Neural cell (in vitro differentiated cells): ENCODE data around the gene SLC22A5. TPM values are rescaled to one million over a fixed set of nuclear protein-coding genes. Genes with fewer than 3 reads are reported as not detected.

Experiments used
- H2AFZ ChIP-seq: fragments of 200-600, 300-800 bp; sonication (generic), shearing (Covaris generic); 2 replicates; pipeline ENCODE4 v1.6.0; 2014; ENCODE audit warnings: low read depth, mild to moderate bottlenecking, antibody characterized with exemption, low read length, moderate library complexity
- H3F3A ChIP-seq: fragments of 200-600 bp; shearing (Covaris generic); 2 replicates; pipeline ENCODE4 v1.6.1; 2016; ENCODE audit warnings: mild to moderate bottlenecking, moderate library complexity, mixed read lengths, antibody characterized with exemption, low read length; ENCODE audit not compliant: insufficient read depth, poor library complexity, severe bottlenecking
- H3K27ac ChIP-seq: fragments of 200-600, 300-800 bp; sonication (generic), shearing (Covaris generic); 2 replicates; pipeline ENCODE4 v1.5.1; 2014; ENCODE audit warnings: mild to moderate bottlenecking, low read length, moderate library complexity
- H3K27me3 ChIP-seq: fragments of 300-800, 200-600 bp; sonication (generic), shearing (Covaris generic); 2 replicates; pipeline ENCODE4 v1.6.0; 2014; ENCODE audit warnings: mild to moderate bottlenecking, low read depth, low read length, moderate library complexity; ENCODE audit not compliant: insufficient read depth
- H3K36me3 ChIP-seq: fragments of 300-800, 200-600 bp; sonication (generic), shearing (Covaris generic); 2 replicates; pipeline ENCODE4 v1.5.1; 2014; ENCODE audit warnings: mild to moderate bottlenecking, antibody characterized with exemption, low read length, moderate library complexity; ENCODE audit not compliant: insufficient read depth
- H3K4me2 ChIP-seq: fragments of 300-800, 200-600 bp; sonication (generic), shearing (Covaris generic); 2 replicates; pipeline ENCODE4 v1.6.0; 2014; ENCODE audit warnings: mild to moderate bottlenecking, low read length
- H3K4me3 ChIP-seq: fragments of 300-800, 200-600 bp; sonication (generic), shearing (Covaris generic); 2 replicates; pipeline ENCODE4 v1.5.1; 2014; ENCODE audit warnings: mild to moderate bottlenecking, low read length, moderate library complexity
- H3K79me2 ChIP-seq: fragments of 200-600 bp; shearing (Covaris generic); replicated peaks from 2 replicates; pipeline ENCODE4 v1.6.0; 2014; ENCODE audit warnings: mild to moderate bottlenecking, low read length, moderate library complexity; ENCODE audit not compliant: insufficient read depth
- H3K9ac ChIP-seq: fragments of 300-800, 200-600 bp; sonication (generic), shearing (Covaris generic); 2 replicates; pipeline ENCODE4 v1.6.1; 2016; ENCODE audit warnings: mild to moderate bottlenecking, low read length, mixed read lengths
- H3K9me2 ChIP-seq: fragments of 200-600 bp; shearing (Covaris generic); 2 replicates; pipeline ENCODE4 v1.6.1; 2016; ENCODE audit warnings: mild to moderate bottlenecking, low read length, mixed read lengths; ENCODE audit not compliant: insufficient read depth
- H3K9me3 ChIP-seq: fragments of 200-600, 300-800 bp; sonication (generic), shearing (Covaris generic); 2 replicates; pipeline ENCODE4 v1.6.1; 2016; ENCODE audit warnings: mild to moderate bottlenecking, mixed run types, low read length, moderate library complexity, mixed read lengths
- H4K20me1 ChIP-seq: fragments of 200-600 bp; shearing (Covaris generic); 2 replicates; pipeline ENCODE4 v1.6.1; 2016; ENCODE audit warnings: mild to moderate bottlenecking, mixed run types; ENCODE audit not compliant: insufficient read depth
- CTCF ChIP-seq: fragments of 450-650 bp; IDR thresholded peaks from 2 replicates; pipeline ENCODE4 v1.5.1; 2014; ENCODE audit warnings: antibody characterized with exemption, mild to moderate bottlenecking, moderate library complexity; ENCODE audit not compliant: poor library complexity, severe bottlenecking
- EP300 ChIP-seq: fragments of 450-650 bp; conservative IDR thresholded peaks from 2 replicates; pipeline ENCODE4 v1.6.1; 2014; ENCODE audit warnings: antibody characterized with exemption, mild to moderate bottlenecking, moderate library complexity; ENCODE audit not compliant: poor library complexity, severe bottlenecking
- EZH2 ChIP-seq: fragments of 200-600, 300-800 bp; shearing (Covaris generic), sonication (generic); IDR thresholded peaks from 2 replicates; pipeline ENCODE4 v1.6.1; 2014; ENCODE audit warnings: antibody characterized with exemption, low read length, borderline replicate concordance, mild to moderate bottlenecking; ENCODE audit not compliant: insufficient read depth, poor library complexity, severe bottlenecking
- MXI1 ChIP-seq: fragments of 450-650 bp; conservative IDR thresholded peaks from 2 replicates; pipeline ENCODE4 v1.6.1; 2014; ENCODE audit warnings: antibody characterized with exemption, mild to moderate bottlenecking; ENCODE audit not compliant: poor library complexity, severe bottlenecking
- POLR2AphosphoS5 ChIP-seq: IDR thresholded peaks from 2 replicates; pipeline ENCODE4 v1.6.1; 2012
- RAD21 ChIP-seq: fragments of 450-650 bp; conservative IDR thresholded peaks from 2 replicates; pipeline ENCODE4 v1.6.1; 2014; ENCODE audit warnings: antibody characterized with exemption, mild to moderate bottlenecking, moderate library complexity
- REST ChIP-seq: IDR thresholded peaks from 2 replicates; pipeline ENCODE4 v1.6.1; 2012; ENCODE audit warnings: borderline replicate concordance
- SMC3 ChIP-seq: fragments of 450-650 bp; conservative IDR thresholded peaks from 2 replicates; pipeline ENCODE4 v1.6.1; 2014; ENCODE audit warnings: antibody characterized with exemption, mild to moderate bottlenecking, moderate library complexity; ENCODE audit not compliant: poor library complexity
- TAF1 ChIP-seq: IDR thresholded peaks from 2 replicates; pipeline ENCODE4 v1.6.1; 2012; ENCODE audit warnings: low read depth
- polyA minus RNA-seq: library from RNA; depleted of rRNA, polyadenylated mRNA; stranded (reverse); fragments of >200 nt; gene quantifications from 2 replicates; pipeline ENCODE4 v1.2.3, GENCODE V29; 2014
- polyA plus RNA-seq: library from polyadenylated mRNA; depleted of rRNA; stranded (reverse); fragments of >200 nt; gene quantifications from 2 replicates; pipeline ENCODE4 v1.2.3, GENCODE V29; 2014

SLC22A5 gene
- polyA plus RNA-seq, result 5.2 and 5.5 TPM in 2 replicates
- polyA minus RNA-seq, result 8.8 and 9.3 TPM in 2 replicates

DNA sequence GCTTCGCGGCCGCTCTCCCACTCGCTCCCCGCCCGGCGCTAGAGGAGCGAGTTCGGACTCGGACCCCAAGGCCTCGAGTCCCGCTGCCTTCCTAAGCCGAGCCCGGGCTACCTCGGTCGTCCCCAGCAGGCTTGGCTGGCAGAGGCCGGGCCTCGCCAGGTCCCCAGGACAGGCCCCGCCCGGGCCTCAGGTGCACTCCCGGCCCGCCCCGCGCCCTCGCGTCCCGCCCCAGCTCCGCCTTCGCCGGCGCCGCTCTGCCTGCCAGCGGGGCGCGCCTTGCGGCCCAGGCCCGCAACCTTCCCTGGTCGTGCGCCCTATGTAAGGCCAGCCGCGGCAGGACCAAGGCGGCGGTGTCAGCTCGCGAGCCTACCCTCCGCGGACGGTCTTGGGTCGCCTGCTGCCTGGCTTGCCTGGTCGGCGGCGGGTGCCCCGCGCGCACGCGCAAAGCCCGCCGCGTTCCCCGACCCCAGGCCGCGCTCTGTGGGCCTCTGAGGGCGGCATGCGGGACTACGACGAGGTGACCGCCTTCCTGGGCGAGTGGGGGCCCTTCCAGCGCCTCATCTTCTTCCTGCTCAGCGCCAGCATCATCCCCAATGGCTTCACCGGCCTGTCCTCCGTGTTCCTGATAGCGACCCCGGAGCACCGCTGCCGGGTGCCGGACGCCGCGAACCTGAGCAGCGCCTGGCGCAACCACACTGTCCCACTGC lies at the start of gene SLC22A5:
Gene SLC22A5 (plus strand): TSS at position 237 of the 707 bp plus-strand sequence. CDS start 263 bp downstream, at position 500.
- Histone ChIP-seq H3K9me3 (no peaks in the 10 kb centered on the region), H2AFZ (peak within 1 kb of the TSS; percentile 88), H3K27ac (no peak within 1 kb of the TSS), H3K9me2 (no peaks in the 10 kb centered on the region), H4K20me1 (no peaks in the 10 kb centered on the region), H3K4me3 (peak within 1 kb of the TSS; percentile 74), H3K36me3 (no peaks in the 10 kb centered on the region), H3K79me2 (no peaks in the 10 kb centered on the region), H3K9ac (peak within 1 kb of the TSS; percentile 72), H3K4me2 (peak within 1 kb of the TSS; percentile 72), H3F3A (no peaks in the 10 kb centered on the region), H3K27me3 (no peaks in the 10 kb centered on the region)
- peak; percentile 52 for TF ChIP-seq POLR2AphosphoS5
- TF ChIP-seq RAD21, result peak; percentile 21
- TF ChIP-seq MXI1, result no peak
- TF ChIP-seq SMC3, result peak; percentile 27
- no peak for TF ChIP-seq EP300
- TF ChIP-seq CTCF, result peak; percentile 11

DNA sequence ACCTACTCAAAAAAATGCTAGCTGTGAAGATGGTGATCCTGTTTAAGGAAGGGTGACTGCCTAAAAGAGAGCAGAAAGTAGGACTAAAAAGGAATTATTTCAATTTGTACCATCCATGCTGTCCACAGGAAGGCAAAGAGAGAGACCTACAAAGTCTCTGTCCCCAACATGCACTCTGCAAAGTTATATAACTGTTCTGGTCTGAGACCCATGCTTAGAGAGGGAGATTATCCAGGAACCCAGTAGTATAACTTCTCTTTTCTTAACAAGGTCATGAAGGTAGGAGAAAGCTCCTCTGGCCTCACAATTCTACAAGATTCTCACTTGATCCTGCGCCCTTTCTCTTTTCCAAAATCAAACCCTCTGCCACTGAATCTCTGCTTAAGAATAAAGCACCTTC lies 49.5 kb upstream of the SLC22A5 start:
- Histone ChIP-seq H3K4me3 (no peak overlapping the region), H3K27me3 (no peaks in the 10 kb centered on the region), H3K79me2 (no peaks in the 10 kb centered on the region), H3K4me2 (no peak overlapping the region), H3K9me2 (no peaks in the 10 kb centered on the region), H3K27ac (no peak overlapping the region), H3K36me3 (no peaks in the 10 kb centered on the region), H3K9ac (no peak overlapping the region), H4K20me1 (no peaks in the 10 kb centered on the region), H3F3A (no peaks in the 10 kb centered on the region), H3K9me3 (no peaks in the 10 kb centered on the region), H2AFZ (no peak overlapping the region)
- TF ChIP-seq SMC3 (no peak), CTCF (no peak), POLR2AphosphoS5 (no peak), EZH2 (no peak), TAF1 (no peak), REST (no peak), EP300 (no peak), RAD21 (no peak), MXI1 (no peak)
